ENCODE data around the gene COBL. TPM values are rescaled to one million over a fixed set of nuclear protein-coding genes. Genes with fewer than 3 reads are reported as not detected.
"Not testable (repeated sequence)": the region's sequence is repeated elsewhere in the genome, so short reads cannot be mapped to it uniquely, and the experiment has no call there.

The COBL gene
- total and polyA plus RNA-seq, 2 experiments from 2014 or later, result not detected

DNA sequence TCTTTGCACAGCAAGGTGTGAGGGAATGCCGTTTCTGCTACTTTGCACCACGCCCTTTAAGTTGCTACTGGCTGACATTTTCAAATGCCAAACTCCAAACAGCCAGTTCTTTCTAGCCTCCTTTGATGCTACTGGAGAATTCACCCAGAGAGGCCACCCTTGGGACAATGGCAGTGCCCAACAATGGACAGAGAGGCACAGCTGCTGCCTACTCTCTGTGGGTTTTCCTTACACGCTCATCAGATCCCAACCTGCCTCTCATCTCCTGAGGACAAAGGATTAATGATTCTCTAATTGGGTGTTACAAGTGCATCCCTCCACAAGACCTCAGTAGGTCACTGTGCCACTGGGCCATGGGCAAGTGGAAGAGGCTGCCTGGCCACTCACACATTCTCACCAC, 105.8 kb downstream of the COBL start:
- Histone ChIP-seq H3K27me3 (replicated peaks; ENCODE audit: insufficient read depth) (no peaks in the 10 kb centered on the region), H3K36me3 (ENCODE audit: low read depth) (no peaks in the 10 kb centered on the region), H3K4me2 (ENCODE audit: unreplicated experiment) (no peak overlapping the region), H2AFZ (no peak overlapping the region), H3F3A (ENCODE audit: insufficient read depth) (no peaks in the 10 kb centered on the region), H3K4me3 (no peak overlapping the region), H3K79me2 (ENCODE audit: insufficient read depth) (no peaks in the 10 kb centered on the region), H3K27ac (no peak overlapping the region), H3K4me1 (ENCODE audit: insufficient read depth) (no peaks in the 10 kb centered on the region), H4K20me1 (ENCODE audit: insufficient read depth) (no peaks in the 10 kb centered on the region), H3K9me3 (ENCODE audit: low read depth) (no peaks in the 10 kb centered on the region), H3K9me2 (ENCODE audit: insufficient read depth) (no peaks in the 10 kb centered on the region), H3K9ac (no peak overlapping the region)
- in situ Hi-C loops (cut with MboI), result no loop called here
- WGBS, 2 experiments (ENCODE audit: low coverage in 1 of 2, low lambda C conversion rate in 2 of 2, missing lambda C conversion rate in 2 of 2), result 33 to 45% methylated on average over 3 of the region's 3 CpGs
- TF ChIP-seq EZH2 (IDR thresholded peaks at IDR 0.05; ENCODE audit: insufficient read depth, poor library complexity, severe bottlenecking) (no peak), EZH2phosphoT487 (IDR thresholded peaks at IDR 0.05; ENCODE audit: insufficient read depth, low read depth) (no peak)
- DNase-seq, result no peak

DNA sequence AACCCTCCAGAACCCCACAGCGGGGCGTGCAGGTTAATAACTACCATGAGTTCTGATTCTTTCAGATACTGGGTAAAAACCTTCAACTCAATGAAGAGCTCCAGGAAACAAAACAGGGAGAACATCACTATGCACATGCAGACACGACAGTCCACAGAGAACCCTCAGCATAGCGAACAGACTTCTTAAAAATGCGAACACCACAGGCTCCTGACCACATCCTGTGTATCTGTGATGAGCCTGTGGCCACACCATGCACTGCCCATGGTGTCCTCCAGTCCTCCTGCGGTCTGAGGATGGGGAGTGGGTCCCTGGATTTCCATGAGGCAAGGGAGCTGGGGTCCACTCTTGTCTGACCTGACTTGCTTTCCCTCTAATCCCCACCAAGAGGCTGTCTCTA, 107.2 kb downstream of the COBL start:
- Histone ChIP-seq H3K4me1 (ENCODE audit: insufficient read depth) (no peaks in the 10 kb centered on the region), H3F3A (ENCODE audit: insufficient read depth) (no peaks in the 10 kb centered on the region), H3K79me2 (ENCODE audit: insufficient read depth) (no peaks in the 10 kb centered on the region), H3K9me3 (ENCODE audit: low read depth) (no peaks in the 10 kb centered on the region), H3K9ac (no peak overlapping the region), H3K4me3 (no peak overlapping the region), H3K27me3 (replicated peaks; ENCODE audit: insufficient read depth) (no peaks in the 10 kb centered on the region), H3K4me2 (ENCODE audit: unreplicated experiment) (no peak overlapping the region), H4K20me1 (ENCODE audit: insufficient read depth) (no peaks in the 10 kb centered on the region), H2AFZ (no peak overlapping the region), H3K9me2 (ENCODE audit: insufficient read depth) (no peaks in the 10 kb centered on the region), H3K27ac (no peak overlapping the region), H3K36me3 (ENCODE audit: low read depth) (no peaks in the 10 kb centered on the region)
- TF ChIP-seq EZH2 (IDR thresholded peaks at IDR 0.05; ENCODE audit: insufficient read depth, poor library complexity, severe bottlenecking) (no peak), EZH2phosphoT487 (IDR thresholded peaks at IDR 0.05; ENCODE audit: insufficient read depth, low read depth) (no peak)
- in situ Hi-C loops (cut with MboI), result no loop called here
- DNase-seq, result no peak
- 29 to 34% methylated on average over 6 of the region's 6 CpGs for WGBS, 2 experiments (ENCODE audit: low coverage in 1 of 2, low lambda C conversion rate in 2 of 2, missing lambda C conversion rate in 2 of 2)

- H3K9ac ChIP-seq; H2AFZ ChIP-seq; H4K20me1 ChIP-seq (ENCODE audit: insufficient read depth); H3K9me3 ChIP-seq (ENCODE audit: low read depth); in situ Hi-C loops (cut with MboI); H3K4me1 ChIP-seq (ENCODE audit: insufficient read depth); H3K4me2 ChIP-seq (ENCODE audit: unreplicated experiment); H3K27ac ChIP-seq; H3F3A ChIP-seq (ENCODE audit: insufficient read depth); DNase-seq; H3K4me3 ChIP-seq; H3K9me2 ChIP-seq (ENCODE audit: insufficient read depth); H3K79me2 ChIP-seq (ENCODE audit: insufficient read depth); H3K27me3 ChIP-seq (replicated peaks; ENCODE audit: insufficient read depth); H3K36me3 ChIP-seq (ENCODE audit: low read depth): not testable (repeated sequence)
- WGBS, 2 experiments (ENCODE audit: low coverage in 1 of 2, low lambda C conversion rate in 2 of 2, missing lambda C conversion rate in 2 of 2), result 76% methylated on average over 8 to 23 of the region's 30 CpGs
These were observed 108.5 kb downstream of the COBL start for GRCh38 chr7:51208125-51208524.

GRCh38 chr7:51198654-51199053, 118.0 kb downstream of the COBL start:
- no peak overlapping the region for H3K4me3 ChIP-seq
- no peak overlapping the region for H3K27ac ChIP-seq
- H3F3A ChIP-seq (ENCODE audit: insufficient read depth), result no peaks in the 10 kb centered on the region
- no peak overlapping the region for H3K4me2 ChIP-seq (ENCODE audit: unreplicated experiment)
- 0% methylated on average over 1 of the region's 1 CpG for WGBS, 2 experiments (ENCODE audit: low coverage in 1 of 2, low lambda C conversion rate in 2 of 2, missing lambda C conversion rate in 2 of 2)
- no peak for TF ChIP-seq EZH2phosphoT487 (IDR thresholded peaks at IDR 0.05; ENCODE audit: insufficient read depth, low read depth)
- TF ChIP-seq EZH2 (IDR thresholded peaks at IDR 0.05; ENCODE audit: insufficient read depth, poor library complexity, severe bottlenecking), result no peak
- no peaks in the 10 kb centered on the region for H3K27me3 ChIP-seq (replicated peaks; ENCODE audit: insufficient read depth)
- H3K9me3 ChIP-seq (ENCODE audit: low read depth), result no peaks in the 10 kb centered on the region
- H4K20me1 ChIP-seq (ENCODE audit: insufficient read depth), result no peaks in the 10 kb centered on the region
- no peaks in the 10 kb centered on the region for H3K9me2 ChIP-seq (ENCODE audit: insufficient read depth)
- H3K4me1 ChIP-seq (ENCODE audit: insufficient read depth), result no peaks in the 10 kb centered on the region
- H3K79me2 ChIP-seq (ENCODE audit: insufficient read depth), result no peaks in the 10 kb centered on the region
- H2AFZ ChIP-seq, result no peak overlapping the region
- H3K36me3 ChIP-seq (ENCODE audit: low read depth), result no peaks in the 10 kb centered on the region
- in situ Hi-C loops (cut with MboI), result no loop called here
- DNase-seq, result no peak
- H3K9ac ChIP-seq, result no peak overlapping the region

- 51 to 62% methylated on average over 5 of the region's 5 CpGs for WGBS, 2 experiments (ENCODE audit: low coverage in 1 of 2, low lambda C conversion rate in 2 of 2, missing lambda C conversion rate in 2 of 2)
These were observed 125.6 kb downstream of the COBL start for GRCh38 chr7:51190969-51191368.

More at GRCh38 chr7:51190969-51191368, 125.6 kb downstream of the COBL start:
- Histone ChIP-seq H3K4me3 (no peak overlapping the region), H3K4me2 (ENCODE audit: unreplicated experiment) (no peak overlapping the region), H3K27ac (no peak overlapping the region), H3K79me2 (ENCODE audit: insufficient read depth) (no peaks in the 10 kb centered on the region), H3K27me3 (replicated peaks; ENCODE audit: insufficient read depth) (no peaks in the 10 kb centered on the region), H3K9ac (no peak overlapping the region), H3K9me3 (ENCODE audit: low read depth) (no peaks in the 10 kb centered on the region), H3K9me2 (ENCODE audit: insufficient read depth) (no peaks in the 10 kb centered on the region), H3K4me1 (ENCODE audit: insufficient read depth) (no peaks in the 10 kb centered on the region), H3F3A (ENCODE audit: insufficient read depth) (no peaks in the 10 kb centered on the region), H3K36me3 (ENCODE audit: low read depth) (no peaks in the 10 kb centered on the region), H4K20me1 (ENCODE audit: insufficient read depth) (no peaks in the 10 kb centered on the region), H2AFZ (no peak overlapping the region)
- no peak for DNase-seq
- in situ Hi-C loops (cut with MboI), result no loop called here
- TF ChIP-seq EZH2phosphoT487 (IDR thresholded peaks at IDR 0.05; ENCODE audit: insufficient read depth, low read depth), result no peak
- TF ChIP-seq EZH2 (IDR thresholded peaks at IDR 0.05; ENCODE audit: insufficient read depth, poor library complexity, severe bottlenecking), result no peak

All from GM23248 (cell line).